ENCODE measurements around the gene NDUFB6. TPM values are rescaled to one million over a fixed set of nuclear protein-coding genes. Genes with fewer than 3 reads are reported as not detected.
A peak's percentile ranks its signal among the peaks of the same experiment; 100 is the strongest.
"Not testable (repeated sequence)": the region's sequence is repeated elsewhere in the genome, so short reads cannot be mapped to it uniquely, and the experiment has no call there.

NDUFB6 gene
- 10 to 100 TPM; 28.9 to 39.9 (median 36.2) TPM for total RNA-seq
- long read RNA-seq, transcript NDUFB6-203 (4 exons, 1,366 nt): major isoform, 37 of 44 reads
- long read RNA-seq, partial matches to known transcripts: 5 of 44 reads
- long read RNA-seq, other reads (novel, unspliced or antisense): 2 of 44 reads

GRCh38 chr9:32572900-32573523 is at the start of gene NDUFB6:
Gene NDUFB6, minus strand, starts transcription at chr9:32573159. Its CDS starts 99 bp downstream, at chr9:32573060.
- intact Hi-C loops (cut with DNase I): loop anchor here in 1 of 2 donors (5.0 kb wide), 1 partner anchor 196 kb away; no protein-coding TSS in a partner anchor
- TF ChIP-seq POLR2A (IDR thresholded peaks at IDR 0.05) (peak; percentile 82), CTCF (IDR thresholded peaks at IDR 0.05) (no peak)
- peaks cover 0 to 3% (median 0%) of the 10 kb centered on the region in 4 donors for H3K36me3 ChIP-seq
- H3K4me3 ChIP-seq: peak within 1 kb of the TSS; percentile 67 to 95 (median 86)
- ATAC-seq: peak; percentile 97 to 99 (median 98)
- H3K4me1 ChIP-seq: peaks cover 0 to 17% (median 4%) of the 10 kb centered on the region in 4 donors
- no peaks in the 10 kb centered on the region for H3K27me3 ChIP-seq
- no peaks in the 10 kb centered on the region for H3K9me3 ChIP-seq
- 2% methylated on average over 18 of the region's 36 CpGs for WGBS (ENCODE audit: insufficient coverage, low coverage, low lambda C conversion rate, missing lambda C conversion rate)
- peak within 1 kb of the TSS; percentile 84 to 86 (median 84) for H3K27ac ChIP-seq
- DNase-seq: peak; percentile 94 to 96 (median 95)

DNA sequence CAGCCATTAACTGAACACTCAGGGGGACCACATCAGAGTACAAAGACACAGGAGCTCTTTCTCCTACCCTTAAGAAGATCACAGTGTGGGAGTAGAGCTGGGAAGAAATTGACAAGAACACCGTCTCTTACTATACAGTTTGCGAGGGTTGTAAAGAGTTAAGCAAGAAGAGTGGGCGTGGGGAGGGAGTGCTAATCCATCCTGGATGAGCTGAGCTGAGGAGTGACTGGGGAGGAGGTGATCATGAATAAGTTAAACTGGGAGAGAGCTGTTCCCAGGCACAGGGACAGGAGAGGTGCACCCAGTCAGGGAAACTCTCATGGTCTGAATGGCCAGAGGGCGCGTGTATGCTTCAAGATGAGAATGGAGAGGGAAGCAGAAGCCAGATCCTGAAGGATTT is 45.3 kb upstream of the NDUFB6 start:
- no peak for ATAC-seq
- intact Hi-C loops (cut with DNase I): no loop called here

GRCh38 chr9:32606811-32607210 is 33.9 kb upstream of the NDUFB6 start:
- Histone ChIP-seq H3K27me3 (no peaks in the 10 kb centered on the region), H3K9me3 (no peaks in the 10 kb centered on the region), H3K36me3 (no peaks in the 10 kb centered on the region), H3K4me3 (no peak overlapping the region), H3K4me1 (no peaks in the 10 kb centered on the region), H3K27ac (no peak overlapping the region)
- WGBS (ENCODE audit: insufficient coverage, low coverage, low lambda C conversion rate, missing lambda C conversion rate): 34% methylated on average over 2 of the region's 2 CpGs
- intact Hi-C loops (cut with DNase I): no loop called here
- no peak for ATAC-seq
- DNase-seq: no peak
- TF ChIP-seq POLR2A (IDR thresholded peaks at IDR 0.05) (no peak), CTCF (IDR thresholded peaks at IDR 0.05) (no peak)

More for the DNA sequence above, 45.3 kb upstream of the NDUFB6 start:
- DNase-seq: no peak
- Histone ChIP-seq H3K36me3 (no peaks in the 10 kb centered on the region), H3K9me3 (no peaks in the 10 kb centered on the region), H3K27me3 (no peaks in the 10 kb centered on the region), H3K27ac (no peak overlapping the region), H3K4me1 (no peaks in the 10 kb centered on the region), H3K4me3 (no peak overlapping the region)
- WGBS (ENCODE audit: insufficient coverage, low coverage, low lambda C conversion rate, missing lambda C conversion rate): 66% methylated on average over 5 of the region's 5 CpGs
- no peak for TF ChIP-seq POLR2A (IDR thresholded peaks at IDR 0.05)
- no peak for TF ChIP-seq CTCF (IDR thresholded peaks at IDR 0.05)

DNA sequence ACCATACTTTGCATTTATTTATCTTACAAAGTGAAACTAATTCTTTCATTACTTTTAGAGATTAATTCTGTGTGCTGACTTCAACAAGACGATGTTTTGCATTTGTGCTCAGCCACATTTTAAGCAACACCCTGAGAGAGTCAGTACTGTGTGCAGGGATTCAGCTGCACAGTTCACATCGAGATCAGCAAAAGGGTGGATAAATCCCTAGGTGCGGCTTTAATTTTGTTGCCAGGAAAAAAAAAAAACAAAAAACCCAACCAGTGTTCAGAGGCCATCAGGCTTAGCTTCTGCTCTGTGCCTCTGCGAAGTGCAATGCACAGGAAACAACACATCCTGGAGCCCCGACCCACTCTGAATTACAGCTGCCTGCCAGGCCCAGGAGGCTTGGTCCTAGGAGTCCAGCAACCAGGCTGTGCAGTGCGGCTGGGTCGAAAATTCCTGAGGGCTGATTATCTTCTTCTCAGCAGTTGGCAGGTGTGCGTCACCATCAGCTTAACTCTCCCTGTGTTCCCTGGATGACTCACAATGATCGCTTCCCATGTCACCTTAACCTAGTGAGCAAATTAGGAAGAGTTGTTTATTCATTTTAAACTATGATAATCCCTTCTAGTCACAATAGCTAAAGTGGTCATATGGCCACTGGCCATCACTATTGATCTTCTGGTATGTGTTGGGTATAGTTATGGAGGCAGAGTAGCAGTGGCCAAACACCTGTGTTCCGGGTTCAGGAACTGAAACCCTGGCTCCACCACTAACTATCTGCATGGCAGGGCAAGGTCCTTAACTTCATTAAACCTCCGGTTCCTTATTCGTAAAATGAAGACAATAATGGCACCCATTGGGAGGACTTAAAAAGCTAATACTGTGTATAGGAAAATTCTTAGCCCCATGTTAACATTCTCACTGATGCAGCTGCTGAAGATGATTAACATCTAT is 31.2 kb upstream of the NDUFB6 start:
- no peak for ATAC-seq
- intact Hi-C loops (cut with DNase I): no loop called here
- WGBS (ENCODE audit: insufficient coverage, low coverage, low lambda C conversion rate, missing lambda C conversion rate): 72% methylated on average over 8 of the region's 12 CpGs

GRCh38 chr9:32599021-32599420 is 26.1 kb upstream of the NDUFB6 start:
- H3K27ac ChIP-seq; H3K27me3 ChIP-seq; H3K9me3 ChIP-seq; H3K36me3 ChIP-seq; intact Hi-C loops (cut with DNase I); DNase-seq; H3K4me1 ChIP-seq; H3K4me3 ChIP-seq; ATAC-seq: not testable (repeated sequence)
- 35% methylated on average over 3 of the region's 3 CpGs for WGBS (ENCODE audit: insufficient coverage, low coverage, low lambda C conversion rate, missing lambda C conversion rate)

More for the DNA sequence above, 31.2 kb upstream of the NDUFB6 start:
- H3K4me1 ChIP-seq: no peaks in the 10 kb centered on the region
- no peak overlapping the region for H3K27ac ChIP-seq
- no peaks in the 10 kb centered on the region for H3K27me3 ChIP-seq
- H3K4me3 ChIP-seq: no peak overlapping the region
- TF ChIP-seq POLR2A (IDR thresholded peaks at IDR 0.05) (no peak), CTCF (IDR thresholded peaks at IDR 0.05) (no peak)
- no peaks in the 10 kb centered on the region for H3K9me3 ChIP-seq
- no peaks in the 10 kb centered on the region for H3K36me3 ChIP-seq
- DNase-seq: no peak
